Suprapubic skin (tissue), 4 donors: ENCODE results near the gene TMEM156. TPM values are rescaled to one million over a fixed set of nuclear protein-coding genes. Genes with fewer than 3 reads are reported as not detected.

Experiments
- DNase-seq, 2 donors: peaks; one replicate each; pipeline ENCODE4 v3.0.0-alpha.2; 2019; ENCODE audit warnings: low spot score in 2 of 2
- H3K27ac ChIP-seq: fragments of 200-600 bp; sonication (generic); one replicate; pipeline ENCODE4 v1.5.1; 2019
- H3K27me3 ChIP-seq: fragments of 200-600 bp; sonication (generic); one replicate; pipeline ENCODE4 v1.5.1; 2019
- H3K36me3 ChIP-seq: fragments of 200-600 bp; sonication (generic); one replicate; pipeline ENCODE4 v1.5.1; 2019
- H3K4me1 ChIP-seq: fragments of 200-600 bp; sonication (generic); one replicate; pipeline ENCODE4 v1.5.1; 2019
- H3K4me3 ChIP-seq: fragments of 200-600 bp; sonication (generic); one replicate; pipeline ENCODE4 v1.5.1; 2019; ENCODE audit warnings: mild to moderate bottlenecking
- H3K9me3 ChIP-seq: fragments of 200-600 bp; sonication (generic); one replicate; pipeline ENCODE4 v1.5.1; 2019
- CTCF ChIP-seq, 2 donors: fragments of 200-600 bp in 1 of 2; fragments of 450-650 bp in 1 of 2; sonication (generic) in 1 of 2; IDR thresholded peaks; one replicate each; pipeline ENCODE4 v1.5.1; 2016 to 2019; ENCODE audit warnings: antibody characterized with exemption in 2 of 2, mild to moderate bottlenecking in 1 of 2, moderate library complexity in 1 of 2
- EP300 ChIP-seq: sonication (generic); formaldehyde crosslinking; IDR thresholded peaks from one replicate; pipeline ENCODE4 v1.6.1; 2017; ENCODE audit warnings: antibody characterized with exemption
- POLR2A ChIP-seq, 2 donors: fragments of 450-650 bp; IDR thresholded peaks; one replicate each; pipeline ENCODE4 v1.6.1; 2017; ENCODE audit warnings: antibody characterized with exemption in 2 of 2, mild to moderate bottlenecking in 2 of 2, moderate library complexity in 2 of 2
- POLR2AphosphoS5 ChIP-seq, 3 donors: sonication (generic); formaldehyde crosslinking; IDR thresholded peaks; one replicate each; pipeline ENCODE4 v1.6.1; 2017; ENCODE audit warnings: antibody characterized with exemption in 3 of 3
- WGBS: methylation state at CpG from one replicate; pipeline ENCODE4 v1.1.5; 2018; 5-methylcytosine and 5-hydroxymethylcytosine counted together
- total RNA-seq, 4 donors: library from RNA; depleted of rRNA; stranded (reverse); fragments of >200 nt; gene quantifications; one replicate each; pipeline ENCODE4 v1.1.0, GENCODE V29; 2016

The TMEM156 gene
- total RNA-seq, 4 donors from 2014 or later = not detected

GRCh38 chr4:38987491-38987890 lies 44.7 kb downstream of the TMEM156 start:
- no peak overlapping the region for H3K27ac ChIP-seq
- H3K4me1 ChIP-seq = no peaks in the 10 kb centered on the region
- DNase-seq = no peak
- H3K9me3 ChIP-seq = no peaks in the 10 kb centered on the region
- no peaks in the 10 kb centered on the region for H3K36me3 ChIP-seq
- H3K27me3 ChIP-seq = no peaks in the 10 kb centered on the region
- H3K4me3 ChIP-seq = no peak overlapping the region
- no peak for TF ChIP-seq POLR2A (IDR thresholded peaks at IDR 0.05)
- TF ChIP-seq EP300 = no peak
- no peak for TF ChIP-seq POLR2AphosphoS5 (IDR thresholded peaks at IDR 0.05)
- TF ChIP-seq CTCF (IDR thresholded peaks at IDR 0.05) = no peak

GRCh38 chr4:38985410-38986100 lies 46.7 kb downstream of the TMEM156 start:
- WGBS = 72% methylated on average over 10 of the region's 10 CpGs

GRCh38 chr4:38983787-38984598 lies 48.2 kb downstream of the TMEM156 start:
- no peaks in the 10 kb centered on the region for H3K9me3 ChIP-seq
- no peaks in the 10 kb centered on the region for H3K27me3 ChIP-seq
- H3K36me3 ChIP-seq = no peaks in the 10 kb centered on the region
- H3K27ac ChIP-seq = no peak overlapping the region
- no peak for DNase-seq
- no peaks in the 10 kb centered on the region for H3K4me1 ChIP-seq
- no peak overlapping the region for H3K4me3 ChIP-seq
- no peak for TF ChIP-seq POLR2AphosphoS5 (IDR thresholded peaks at IDR 0.05)
- TF ChIP-seq EP300 = no peak
- TF ChIP-seq CTCF (IDR thresholded peaks at IDR 0.05) = no peak
- TF ChIP-seq POLR2A (IDR thresholded peaks at IDR 0.05) = no peak
- 56% methylated on average over 12 of the region's 12 CpGs for WGBS

More at GRCh38 chr4:38985410-38986100, 46.7 kb downstream of the TMEM156 start:
- Histone ChIP-seq H3K27me3 (no peaks in the 10 kb centered on the region), H3K4me1 (no peaks in the 10 kb centered on the region), H3K4me3 (no peak overlapping the region), H3K27ac (no peak overlapping the region), H3K36me3 (no peaks in the 10 kb centered on the region), H3K9me3 (no peaks in the 10 kb centered on the region)
- TF ChIP-seq EP300 (no peak), POLR2A (IDR thresholded peaks at IDR 0.05) (no peak), POLR2AphosphoS5 (IDR thresholded peaks at IDR 0.05) (no peak), CTCF (IDR thresholded peaks at IDR 0.05) (no peak)
- DNase-seq = no peak

GRCh38 chr4:38983291-38983690 lies 48.9 kb downstream of the TMEM156 start:
- Histone ChIP-seq H3K9me3 (no peaks in the 10 kb centered on the region), H3K27ac (no peak overlapping the region), H3K27me3 (no peaks in the 10 kb centered on the region), H3K4me1 (no peaks in the 10 kb centered on the region), H3K36me3 (no peaks in the 10 kb centered on the region), H3K4me3 (no peak overlapping the region)
- 91% methylated on average over 6 of the region's 6 CpGs for WGBS
- no peak for DNase-seq
- no peak for TF ChIP-seq POLR2AphosphoS5 (IDR thresholded peaks at IDR 0.05)
- TF ChIP-seq EP300 = no peak

- H3K4me1 ChIP-seq = no peaks in the 10 kb centered on the region
- H3K9me3 ChIP-seq = no peaks in the 10 kb centered on the region
- H3K27ac ChIP-seq = no peak overlapping the region
- TF ChIP-seq CTCF (IDR thresholded peaks at IDR 0.05) = no peak
- no peaks in the 10 kb centered on the region for H3K36me3 ChIP-seq
- WGBS = 81% methylated on average over 5 of the region's 5 CpGs
- no peak overlapping the region for H3K4me3 ChIP-seq
- no peak for DNase-seq
- no peaks in the 10 kb centered on the region for H3K27me3 ChIP-seq
These were observed 49.7 kb downstream of the TMEM156 start for GRCh38 chr4:38982361-38983095.
